ENCODE data around the gene C1orf159. TPM values are rescaled to one million over a fixed set of nuclear protein-coding genes. Genes with fewer than 3 reads are reported as not detected.
A peak's percentile ranks its signal among the peaks of the same experiment; 100 is the strongest.

The C1orf159 gene
- total RNA-seq, 4 donors from 2014 or later: 2.8 to 6.4 (median 5.3) TPM

- Histone ChIP-seq H3K27me3 (peaks cover 11 to 21% (median 14%) of the 10 kb centered on the region in 3 donors), H3K4me3 (no peak overlapping the region), H3K36me3 (no peaks in the 10 kb centered on the region), H3K4me1 (no peaks in the 10 kb centered on the region), H3K9me3 (no peaks in the 10 kb centered on the region), H3K27ac (peak overlapping the region in 1 of 4 donors; percentile 69)
- intact Hi-C loops (cut with DNase I; ENCODE audit: low total_unique reads): loop anchor here (10.0 kb wide), 1 partner anchor 69 kb away; the partner anchor contains the start of gene TNFRSF18
- in situ Hi-C loops (cut with MboI; ENCODE audit: low sequenced_read_pairs in 4 of 4): loop anchor here in 1 of 4 donors (25.0 kb wide), 1 partner anchor 127 kb away; the partner anchor contains the start of gene UBE2J2
- TF ChIP-seq CTCF (IDR thresholded peaks at IDR 0.05 in 4 of 5, conservative IDR thresholded peaks at IDR 0.05 in 1 of 5): no peak
- TF ChIP-seq POLR2A (IDR thresholded peaks at IDR 0.05): no peak
- DNase-seq (no peak), ATAC-seq (no peak)
Measured at GRCh38 chr1:1135339-1136136, 19.6 kb upstream of the C1orf159 start.

GRCh38 chr1:1134300-1134970 is 18.5 kb upstream of the C1orf159 start:
- Histone ChIP-seq H3K27ac (peak overlapping the region in 2 of 4 donors; percentile 22 to 69), H3K4me3 (no peak overlapping the region), H3K4me1 (no peaks in the 10 kb centered on the region), H3K9me3 (no peaks in the 10 kb centered on the region), H3K27me3 (peaks cover 11 to 21% (median 14%) of the 10 kb centered on the region in 3 donors), H3K36me3 (no peaks in the 10 kb centered on the region)
- ATAC-seq (no peak), DNase-seq (no peak)
- TF ChIP-seq CTCF (IDR thresholded peaks at IDR 0.05 in 4 of 5, conservative IDR thresholded peaks at IDR 0.05 in 1 of 5) (no peak), POLR2A (IDR thresholded peaks at IDR 0.05) (no peak)
- in situ Hi-C loops (cut with MboI; ENCODE audit: low sequenced_read_pairs in 4 of 4): loop anchor here in 1 of 4 donors (25.0 kb wide), 1 partner anchor 128 kb away; the partner anchor contains the start of gene UBE2J2
- intact Hi-C loops (cut with DNase I; ENCODE audit: low total_unique reads): loop anchor here (10.0 kb wide), 1 partner anchor 70 kb away; the partner anchor contains the start of gene TNFRSF18

- ATAC-seq (peak; percentile 30 to 42), DNase-seq (no peak)
- Histone ChIP-seq H3K27me3 (peaks cover 7 to 21% (median 14%) of the 10 kb centered on the region in 3 donors), H3K9me3 (no peaks in the 10 kb centered on the region), H3K36me3 (no peaks in the 10 kb centered on the region), H3K4me1 (no peaks in the 10 kb centered on the region), H3K27ac (peak overlapping the region; percentile 33 to 69 (median 68)), H3K4me3 (no peak overlapping the region)
- in situ Hi-C loops (cut with MboI; ENCODE audit: low sequenced_read_pairs in 4 of 4) (loop anchor here in 1 of 4 donors (25.0 kb wide), 1 partner anchor 129 kb away; the partner anchor contains the start of gene UBE2J2), intact Hi-C loops (cut with DNase I; ENCODE audit: low total_unique reads) (loop anchor here (10.0 kb wide), 1 partner anchor 72 kb away; the partner anchor contains the start of gene TNFRSF18)
- no peak for TF ChIP-seq CTCF (IDR thresholded peaks at IDR 0.05 in 4 of 5, conservative IDR thresholded peaks at IDR 0.05 in 1 of 5)
- no peak for TF ChIP-seq POLR2A (IDR thresholded peaks at IDR 0.05)
Measured at GRCh38 chr1:1132956-1133750, 17.3 kb upstream of the C1orf159 start.

Measured in gastrocnemius medialis (tissue), 4 donors.